Smooth muscle cell (in vitro differentiated cells): Measurements from ENCODE around the gene RPS26. TPM values are rescaled to one million over a fixed set of nuclear protein-coding genes. Genes with fewer than 3 reads are reported as not detected.

Experiments
- DNase-seq: peaks from one replicate; lab custom pipeline; 2025; ENCODE audit not compliant: unreplicated experiment; lab: John Stamatoyannopoulos, UW
- H2AFZ ChIP-seq: fragments of 200-600 bp; sonication (generic); 2 replicates; pipeline ENCODE4 v1.6.0; 2016; ENCODE audit warnings: antibody characterized with exemption, low read depth, mild to moderate bottlenecking
- H3F3A ChIP-seq: fragments of 200-600 bp; sonication (generic); 2 replicates; pipeline ENCODE4 v1.6.0; 2017; ENCODE audit warnings: antibody characterized with exemption, low read depth
- H3K27ac ChIP-seq: fragments of 200-600 bp; sonication (generic); 2 replicates; pipeline ENCODE4 v1.5.1; 2016; ENCODE audit warnings: low read depth, mild to moderate bottlenecking
- H3K27me3 ChIP-seq: fragments of 200-600 bp; sonication (generic); 2 replicates; pipeline ENCODE4 v1.6.1; 2016; ENCODE audit warnings: low read depth, mild to moderate bottlenecking
- H3K36me3 ChIP-seq: fragments of 200-600 bp; sonication (generic); 2 replicates; pipeline ENCODE4 v1.5.1; 2016; ENCODE audit warnings: low read depth
- H3K4me1 ChIP-seq: fragments of 200-600 bp; sonication (generic); 2 replicates; pipeline ENCODE4 v1.5.1; 2016; ENCODE audit warnings: low read depth
- H3K4me2 ChIP-seq: fragments of 200-600 bp; sonication (generic); 2 replicates; pipeline ENCODE4 v1.6.0; 2016; ENCODE audit warnings: mild to moderate bottlenecking
- H3K4me3 ChIP-seq: fragments of 200-600 bp; sonication (generic); 2 replicates; pipeline ENCODE4 v1.5.1; 2016; ENCODE audit warnings: mild to moderate bottlenecking
- H3K79me2 ChIP-seq: fragments of 200-600 bp; sonication (generic); 2 replicates; pipeline ENCODE4 v1.6.0; 2016; ENCODE audit warnings: low read depth, mild to moderate bottlenecking
- H3K9ac ChIP-seq: fragments of 200-600 bp; sonication (generic); 2 replicates; pipeline ENCODE4 v1.6.0; 2016; ENCODE audit warnings: low read depth
- H3K9me3 ChIP-seq: fragments of 200-600 bp; sonication (generic); replicated peaks from 2 replicates; pipeline ENCODE4 v1.5.1; 2016; ENCODE audit warnings: low read depth
- H4K20me1 ChIP-seq: fragments of 200-600 bp; sonication (generic); 2 replicates; pipeline ENCODE4 v1.6.0; 2016; ENCODE audit warnings: low read depth
- CTCF ChIP-seq: fragments of 200-600 bp; sonication (generic); IDR thresholded peaks from 2 replicates; pipeline ENCODE4 v1.5.1; 2017; ENCODE audit warnings: borderline replicate concordance, mild to moderate bottlenecking, antibody characterized with exemption; ENCODE audit not compliant: insufficient read depth, poor library complexity, severe bottlenecking
- WGBS: methylation state at CpG from one replicate; pipeline ENCODE4 v1.1.7; 2016; ENCODE audit warnings: low lambda C conversion rate; 5-methylcytosine and 5-hydroxymethylcytosine counted together
- polyA plus RNA-seq: library from polyadenylated mRNA; unstranded; fragments of >200 nt; fragmentation: Nextera tagmentation; extraction: Ambion mirVana; gene quantifications from 2 replicates; pipeline ENCODE4 v1.2.1, GENCODE V29; 2016
- total RNA-seq: library from RNA; depleted of rRNA; stranded (reverse); fragments of >200 nt; gene quantifications from 2 replicates; pipeline ENCODE4 v1.2.3, GENCODE V29; 2014

Gene RPS26
- total and polyA plus RNA-seq, 2 experiments from 2014 or later = 282 to 845 TPM

- Histone ChIP-seq H3F3A (peaks cover 9% of the 10 kb centered on the region), H3K9ac (no peak overlapping the region), H3K4me3 (no peak overlapping the region), H3K27ac (peak overlapping the region; percentile 66), H2AFZ (no peak overlapping the region), H3K79me2 (no peaks in the 10 kb centered on the region), H3K9me3 (no peaks in the 10 kb centered on the region), H3K27me3 (no peaks in the 10 kb centered on the region), H4K20me1 (no peaks in the 10 kb centered on the region), H3K4me1 (peaks cover 4% of the 10 kb centered on the region), H3K4me2 (peak overlapping the region; percentile 47), H3K36me3 (peaks cover 3% of the 10 kb centered on the region)
- WGBS = 93% methylated on average over 6 of the region's 6 CpGs
- TF ChIP-seq CTCF = peak; percentile 68
- DNase-seq = no peak
Observed at GRCh38 chr12:56029666-56030293, 11.9 kb upstream of the RPS26 start.

GRCh38 chr12:56031987-56032386 is 9.7 kb upstream of the RPS26 start:
- Histone ChIP-seq H3K4me3 (no peak overlapping the region), H3K9me3 (no peaks in the 10 kb centered on the region), H2AFZ (no peak overlapping the region), H3K9ac (no peak overlapping the region), H4K20me1 (no peaks in the 10 kb centered on the region), H3K4me2 (no peak overlapping the region), H3K27ac (no peak overlapping the region), H3K36me3 (peaks cover 3% of the 10 kb centered on the region), H3K4me1 (peaks cover 4% of the 10 kb centered on the region), H3K79me2 (no peaks in the 10 kb centered on the region), H3F3A (peaks cover 9% of the 10 kb centered on the region), H3K27me3 (no peaks in the 10 kb centered on the region)
- 63% methylated on average over 1 of the region's 1 CpG for WGBS
- no peak for TF ChIP-seq CTCF
- no peak for DNase-seq

GRCh38 chr12:56034586-56035332 is 7.0 kb upstream of the RPS26 start:
- Histone ChIP-seq H3K4me2 (no peak overlapping the region), H3K9ac (no peak overlapping the region), H3F3A (no peaks in the 10 kb centered on the region), H2AFZ (no peak overlapping the region), H3K4me3 (no peak overlapping the region), H3K79me2 (no peaks in the 10 kb centered on the region), H3K27me3 (no peaks in the 10 kb centered on the region), H3K27ac (no peak overlapping the region), H3K36me3 (peaks cover 3% of the 10 kb centered on the region), H4K20me1 (no peaks in the 10 kb centered on the region), H3K4me1 (no peaks in the 10 kb centered on the region), H3K9me3 (no peaks in the 10 kb centered on the region)
- no peak for DNase-seq
- 90% methylated on average over 18 of the region's 21 CpGs for WGBS
- no peak for TF ChIP-seq CTCF
